Esophagus squamous epithelium (tissue), 4 donors: ENCODE results near the gene SLC18B1.

ENCODE experiments used
- CTCF ChIP-seq, 6 experiments: fragments of 450-650 bp in 4 of 6; fragments of 200-600 bp in 2 of 6; sonication (generic) in 2 of 6; IDR thresholded peaks; one replicate each; pipeline ENCODE4 v1.5.1; 2016 to 2019; ENCODE audit warnings: antibody characterized with exemption in 6 of 6, mild to moderate bottlenecking in 4 of 6, moderate library complexity in 4 of 6
- POLR2A ChIP-seq, 4 donors: fragments of 450-650 bp; IDR thresholded peaks; one replicate each; pipeline ENCODE4 v1.6.1; 2017; ENCODE audit warnings: antibody characterized with exemption in 4 of 4, mild to moderate bottlenecking in 4 of 4, moderate library complexity in 3 of 4

DNA sequence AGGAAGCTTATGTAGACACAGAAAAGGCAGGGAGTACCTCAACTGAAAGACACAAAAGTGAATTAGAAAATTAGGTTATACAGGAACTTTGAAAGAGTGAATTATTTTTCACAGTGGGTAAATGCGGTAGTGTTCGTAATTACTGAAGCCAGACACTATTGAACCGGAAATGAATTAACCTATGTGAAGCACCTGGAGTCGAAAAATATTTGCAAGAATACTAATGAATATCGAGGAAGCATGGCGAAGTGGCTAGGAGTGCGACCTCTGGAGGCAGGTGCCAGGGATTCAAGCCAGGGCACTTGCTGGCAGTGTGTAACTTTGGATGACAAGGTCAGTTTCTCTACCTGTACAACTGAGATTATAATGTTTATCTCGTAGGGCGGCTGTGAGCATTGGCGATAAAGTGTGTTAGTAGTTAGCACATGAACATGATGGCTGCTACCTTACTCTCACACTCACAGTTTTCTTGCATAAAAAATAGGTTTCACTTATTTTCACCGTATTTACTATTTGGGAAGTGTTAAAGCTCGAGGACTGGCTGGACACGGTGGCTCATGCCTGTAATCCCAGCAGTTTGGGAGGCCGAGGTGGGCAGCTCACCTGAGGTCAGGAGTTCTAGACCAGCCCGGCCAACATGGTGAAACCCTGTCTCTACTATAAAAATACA lies 567 bp upstream of the SLC18B1 start:
- TF ChIP-seq CTCF (IDR thresholded peaks at IDR 0.05) (peak; percentile 36 to 79 (median 62)), POLR2A (IDR thresholded peaks at IDR 0.05) (no peak)
